GM18870 (cell line): ENCODE measurements around the gene NHLH1.

ENCODE experiments used
- ATAC-seq: cut with Tn5 transposase; IDR thresholded peaks from one replicate; pipeline ENCODE4 v1.9.1; 2021; ENCODE audit warnings: moderate library complexity; ENCODE audit not compliant: unreplicated experiment

The NHLH1 gene

GRCh38 chr1:160409486-160409885 lies 42.6 kb downstream of the NHLH1 start:
- no peak for ATAC-seq

- no peak for ATAC-seq
Observed at GRCh38 chr1:160410406-160411005, 43.6 kb downstream of the NHLH1 start.

- ATAC-seq, result no peak
Observed at GRCh38 chr1:160411271-160412027, 44.6 kb downstream of the NHLH1 start.

GRCh38 chr1:160412028-160412362 lies 45.1 kb downstream of the NHLH1 start:
- no peak for ATAC-seq

GRCh38 chr1:160413716-160414115 lies 46.8 kb downstream of the NHLH1 start:
- no peak for ATAC-seq

GRCh38 chr1:160414881-160415280 lies 48.0 kb downstream of the NHLH1 start:
- no peak for ATAC-seq

GRCh38 chr1:160415696-160416290 lies 48.9 kb downstream of the NHLH1 start:
- ATAC-seq, result no peak

GRCh38 chr1:160416369-160416768 lies 49.5 kb downstream of the NHLH1 start:
- no peak for ATAC-seq

- no peak for ATAC-seq
Observed at GRCh38 chr1:160418483-160418882, 51.6 kb downstream of the NHLH1 start.

GRCh38 chr1:160419150-160419837 lies 52.4 kb downstream of the NHLH1 start:
- ATAC-seq, result no peak

GRCh38 chr1:160419838-160420169 lies 52.9 kb downstream of the NHLH1 start:
- no peak for ATAC-seq

- ATAC-seq, result no peak
Observed at GRCh38 chr1:160420881-160421842, 54.3 kb downstream of the NHLH1 start.

GRCh38 chr1:160421881-160422280 lies 55.0 kb downstream of the NHLH1 start:
- ATAC-seq, result no peak
